ENCODE data around the gene CHP1.

Gene CHP1

GRCh38 chr15:41230650-41231421 lies at the start of gene CHP1, which contains the start of gene EXD1:
TSS of gene CHP1 (plus strand) at chr15:41231268. CDS start at chr15:41231383, 115 bp downstream.
TSS of gene EXD1 (minus strand) at chr15:41230757. CDS start at chr15:41226575, 4,182 bp downstream.
- Histone ChIP-seq H3K4me1 (peaks cover 19% of the 10 kb centered on the region), H3K36me3 (0 out of 2 replicates have a peak, but pooled peaks cover 4% of the 10 kb centered on the region), H3K4me2 (peak within 1 kb of the TSS; percentile 92), H3K27ac (peak within 1 kb of the TSS; percentile 80), H3K9me3 (no peaks in the 10 kb centered on the region), H4K20me1 (peaks cover 17% of the 10 kb centered on the region), H3K27me3 (no peaks in the 10 kb centered on the region), H3K9ac (peak within 1 kb of the TSS; percentile 88), H3K4me3 (peak within 1 kb of the TSS; percentile 78)
- no peak for TF ChIP-seq Cebpa-rat (IDR thresholded peaks at IDR 0.05)

- no peaks in the 10 kb centered on the region for H3K27me3 ChIP-seq
- no peaks in the 10 kb centered on the region for H3K9me3 ChIP-seq
- no peak for TF ChIP-seq Cebpa-rat (IDR thresholded peaks at IDR 0.05)
- no peaks in the 10 kb centered on the region for H3K36me3 ChIP-seq
- H3K4me2 ChIP-seq, result no peak overlapping the region
- H3K4me3 ChIP-seq, result no peak overlapping the region
- peaks cover 12% of the 10 kb centered on the region; the same call in 1 of the 2 replicates for H3K4me1 ChIP-seq
- H3K27ac ChIP-seq, result no peak overlapping the region
- no peaks in the 10 kb centered on the region for H4K20me1 ChIP-seq
- no peak overlapping the region for H3K9ac ChIP-seq
Observed at GRCh38 chr15:41182266-41182665, 48.8 kb upstream of the CHP1 start.

GRCh38 chr15:41183581-41183980 lies 47.5 kb upstream of the CHP1 start:
- H3K4me1 ChIP-seq, result peaks cover 12% of the 10 kb centered on the region; the same call in 1 of the 2 replicates
- no peaks in the 10 kb centered on the region for H3K27me3 ChIP-seq
- no peaks in the 10 kb centered on the region for H3K9me3 ChIP-seq
- no peaks in the 10 kb centered on the region for H3K36me3 ChIP-seq
- no peak for TF ChIP-seq Cebpa-rat (IDR thresholded peaks at IDR 0.05)
- H3K4me2 ChIP-seq, result no peak overlapping the region
- no peak overlapping the region for H3K4me3 ChIP-seq
- H4K20me1 ChIP-seq, result no peaks in the 10 kb centered on the region
- no peak overlapping the region for H3K27ac ChIP-seq
- no peak overlapping the region for H3K9ac ChIP-seq

- H3K36me3 ChIP-seq, result no peaks in the 10 kb centered on the region
- no peaks in the 10 kb centered on the region for H3K27me3 ChIP-seq
- no peak overlapping the region for H3K4me3 ChIP-seq
- no peaks in the 10 kb centered on the region for H3K9me3 ChIP-seq
- no peak for TF ChIP-seq Cebpa-rat (IDR thresholded peaks at IDR 0.05)
- peaks cover 10% of the 10 kb centered on the region for H3K4me1 ChIP-seq
- no peaks in the 10 kb centered on the region for H4K20me1 ChIP-seq
- no peak overlapping the region for H3K4me2 ChIP-seq
- no peak overlapping the region for H3K9ac ChIP-seq
- H3K27ac ChIP-seq, result no peak overlapping the region
Observed at GRCh38 chr15:41194444-41194843, 36.6 kb upstream of the CHP1 start.

- no peaks in the 10 kb centered on the region for H3K27me3 ChIP-seq
- H4K20me1 ChIP-seq, result no peaks in the 10 kb centered on the region
- no peak overlapping the region for H3K4me2 ChIP-seq
- H3K9ac ChIP-seq, result no peak overlapping the region
- no peaks in the 10 kb centered on the region for H3K4me1 ChIP-seq
- TF ChIP-seq Cebpa-rat (IDR thresholded peaks at IDR 0.05), result no peak
- H3K27ac ChIP-seq, result no peak overlapping the region
- H3K36me3 ChIP-seq, result no peaks in the 10 kb centered on the region
- no peaks in the 10 kb centered on the region for H3K9me3 ChIP-seq
- no peak overlapping the region for H3K4me3 ChIP-seq
Observed at GRCh38 chr15:41199470-41199869, 31.6 kb upstream of the CHP1 start.

- TF ChIP-seq Cebpa-rat (IDR thresholded peaks at IDR 0.05), result no peak
- no peak overlapping the region for H3K4me3 ChIP-seq
- no peak overlapping the region for H3K9ac ChIP-seq
- H3K27me3 ChIP-seq, result no peaks in the 10 kb centered on the region
- H3K27ac ChIP-seq, result no peak overlapping the region
- H4K20me1 ChIP-seq, result no peaks in the 10 kb centered on the region
- no peaks in the 10 kb centered on the region for H3K4me1 ChIP-seq
- no peaks in the 10 kb centered on the region for H3K9me3 ChIP-seq
- no peaks in the 10 kb centered on the region for H3K36me3 ChIP-seq
- H3K4me2 ChIP-seq, result no peak overlapping the region
Observed at GRCh38 chr15:41203395-41203794, 27.7 kb upstream of the CHP1 start.

GRCh38 chr15:41205315-41205714 lies 25.8 kb upstream of the CHP1 start:
- Histone ChIP-seq H3K27me3 (no peaks in the 10 kb centered on the region), H3K36me3 (no peaks in the 10 kb centered on the region), H3K27ac (no peak overlapping the region), H3K4me1 (no peaks in the 10 kb centered on the region), H3K9me3 (no peaks in the 10 kb centered on the region), H3K4me3 (no peak overlapping the region), H3K4me2 (no peak overlapping the region), H3K9ac (no peak overlapping the region), H4K20me1 (no peaks in the 10 kb centered on the region)
- no peak for TF ChIP-seq Cebpa-rat (IDR thresholded peaks at IDR 0.05)

GRCh38 chr15:41207687-41208448 lies 23.2 kb upstream of the CHP1 start:
- no peak overlapping the region for H3K4me3 ChIP-seq
- TF ChIP-seq Cebpa-rat (IDR thresholded peaks at IDR 0.05), result no peak
- no peak overlapping the region for H3K9ac ChIP-seq
- no peaks in the 10 kb centered on the region for H3K4me1 ChIP-seq
- H3K4me2 ChIP-seq, result no peak overlapping the region
- H3K27ac ChIP-seq, result no peak overlapping the region
- H3K9me3 ChIP-seq, result no peaks in the 10 kb centered on the region
- H3K36me3 ChIP-seq, result no peaks in the 10 kb centered on the region
- H3K27me3 ChIP-seq, result no peaks in the 10 kb centered on the region
- H4K20me1 ChIP-seq, result no peaks in the 10 kb centered on the region

GRCh38 chr15:41215708-41216107 lies 15.4 kb upstream of the CHP1 start:
- Histone ChIP-seq H3K36me3 (no peaks in the 10 kb centered on the region), H3K4me2 (no peak overlapping the region), H3K9ac (no peak overlapping the region), H4K20me1 (no peaks in the 10 kb centered on the region), H3K4me3 (no peak overlapping the region), H3K9me3 (no peaks in the 10 kb centered on the region), H3K27me3 (no peaks in the 10 kb centered on the region), H3K27ac (no peak overlapping the region), H3K4me1 (no peaks in the 10 kb centered on the region)
- no peak for TF ChIP-seq Cebpa-rat (IDR thresholded peaks at IDR 0.05)

GRCh38 chr15:41218851-41219250 lies 12.2 kb upstream of the CHP1 start:
- no peak overlapping the region for H3K4me3 ChIP-seq
- H3K27ac ChIP-seq, result no peak overlapping the region
- H4K20me1 ChIP-seq, result no peaks in the 10 kb centered on the region
- no peaks in the 10 kb centered on the region for H3K27me3 ChIP-seq
- TF ChIP-seq Cebpa-rat (IDR thresholded peaks at IDR 0.05), result no peak
- H3K9ac ChIP-seq, result no peak overlapping the region
- no peaks in the 10 kb centered on the region for H3K4me1 ChIP-seq
- no peaks in the 10 kb centered on the region for H3K9me3 ChIP-seq
- H3K36me3 ChIP-seq, result no peaks in the 10 kb centered on the region
- no peak overlapping the region for H3K4me2 ChIP-seq
